ENCODE measurements around the gene LRMDA. TPM values are rescaled to one million over a fixed set of nuclear protein-coding genes. Genes with fewer than 3 reads are reported as not detected.

The LRMDA gene
- total RNA-seq, 4 donors from 2014 or later, result 1.5 to 15.7 (median 4.6) TPM

GRCh38 chr10:75902816-75903215, 471.4 kb downstream of the LRMDA start:
- DNase-seq, result no peak
- Histone ChIP-seq H3K27me3 (no peaks in the 10 kb centered on the region), H3K9me3 (no peaks in the 10 kb centered on the region), H3K4me3 (no peak overlapping the region), H3K4me1 (no peaks in the 10 kb centered on the region), H3K27ac (no peak overlapping the region), H3K36me3 (no peaks in the 10 kb centered on the region)
- intact Hi-C loops (cut with DNase I; ENCODE audit: low total_unique reads), result loop anchor here (10.0 kb wide), 1 partner anchor 508 kb away; no protein-coding TSS in a partner anchor
- TF ChIP-seq CTCF (IDR thresholded peaks at IDR 0.05) (no peak), POLR2A (IDR thresholded peaks at IDR 0.05) (no peak)

GRCh38 chr10:75904499-75905283, 473.3 kb downstream of the LRMDA start:
- Histone ChIP-seq H3K4me3 (no peak overlapping the region), H3K4me1 (no peaks in the 10 kb centered on the region), H3K9me3 (no peaks in the 10 kb centered on the region), H3K36me3 (no peaks in the 10 kb centered on the region), H3K27me3 (no peaks in the 10 kb centered on the region), H3K27ac (no peak overlapping the region)
- intact Hi-C loops (cut with DNase I; ENCODE audit: low total_unique reads), result loop anchor here (10.0 kb wide), 1 partner anchor 510 kb away; no protein-coding TSS in a partner anchor
- no peak for DNase-seq
- no peak for TF ChIP-seq CTCF (IDR thresholded peaks at IDR 0.05)

- TF ChIP-seq CTCF (IDR thresholded peaks at IDR 0.05) (no peak), POLR2A (IDR thresholded peaks at IDR 0.05) (no peak)
- H3K36me3 ChIP-seq, result no peaks in the 10 kb centered on the region
- intact Hi-C loops (cut with DNase I; ENCODE audit: low total_unique reads), result loop anchor here (10.0 kb wide), 1 partner anchor 511 kb away; no protein-coding TSS in a partner anchor
- H3K27ac ChIP-seq, result no peak overlapping the region
- H3K9me3 ChIP-seq, result no peaks in the 10 kb centered on the region
- no peaks in the 10 kb centered on the region for H3K4me1 ChIP-seq
- DNase-seq, result no peak
- no peaks in the 10 kb centered on the region for H3K27me3 ChIP-seq
- H3K4me3 ChIP-seq, result no peak overlapping the region
These were observed 474.1 kb downstream of the LRMDA start for GRCh38 chr10:75905490-75905889.

- no peak overlapping the region for H3K4me3 ChIP-seq
- no peaks in the 10 kb centered on the region for H3K9me3 ChIP-seq
- H3K27ac ChIP-seq, result no peak overlapping the region
- H3K27me3 ChIP-seq, result no peaks in the 10 kb centered on the region
- no peaks in the 10 kb centered on the region for H3K4me1 ChIP-seq
- no peaks in the 10 kb centered on the region for H3K36me3 ChIP-seq
- TF ChIP-seq POLR2A (IDR thresholded peaks at IDR 0.05) (no peak), CTCF (IDR thresholded peaks at IDR 0.05) (peak; percentile 49 to 69 (median 59))
- DNase-seq, result no peak
- intact Hi-C loops (cut with DNase I; ENCODE audit: low total_unique reads), result no loop called here
These were observed 478.6 kb downstream of the LRMDA start for GRCh38 chr10:75910032-75910431.

GRCh38 chr10:75911426-75911825, 480.0 kb downstream of the LRMDA start:
- no peak for DNase-seq
- no peak overlapping the region for H3K27ac ChIP-seq
- no peak overlapping the region for H3K4me3 ChIP-seq
- no peaks in the 10 kb centered on the region for H3K4me1 ChIP-seq
- no peaks in the 10 kb centered on the region for H3K36me3 ChIP-seq
- intact Hi-C loops (cut with DNase I; ENCODE audit: low total_unique reads), result no loop called here
- TF ChIP-seq CTCF (IDR thresholded peaks at IDR 0.05), result no peak
- TF ChIP-seq POLR2A (IDR thresholded peaks at IDR 0.05), result no peak
- H3K9me3 ChIP-seq, result no peaks in the 10 kb centered on the region
- H3K27me3 ChIP-seq, result no peaks in the 10 kb centered on the region
